Endothelial cell of umbilical vein (primary cell): ENCODE data around the gene CHD9. TPM values are rescaled to one million over a fixed set of nuclear protein-coding genes. Genes with fewer than 3 reads are reported as not detected.

Source experiments
- BruUV-seq: library from RNA; stranded (reverse); fragments of 400-500 nt; replicated peaks from 2 replicates; lab custom pipeline; 2021; lab: Mats Ljungman, UMichigan
- CTCF ChIA-PET: fragments of 300-600, 350-600 bp; sonication (Branson Sonifier 250); formaldehyde crosslinking; loops from one replicate; lab custom pipeline; 2021; ENCODE audit warnings: antibody characterized with exemption, inconsistent platforms; lab: Charles Lee
- POLR2A ChIA-PET: fragments of 300-600, 350-600 bp; sonication (Branson Sonifier 250); formaldehyde crosslinking; loops from one replicate; lab custom pipeline; 2021; ENCODE audit warnings: antibody characterized with exemption, inconsistent platforms; lab: Charles Lee
- DNase-seq: peaks from one replicate; pipeline ENCODE4 v3.0.0-alpha.2; 2011; ENCODE audit warnings: low read depth, low spot score
- FAIRE-seq: peaks from 2 replicates; lab custom pipeline; 2011; peaks lifted over from hg19 to GRCh38; lab: Jason Lieb, UNC
- H2AFZ ChIP-seq: 2 replicates; pipeline ENCODE4 v1.6.0; 2012; ENCODE audit warnings: low read depth, low read length, control low read depth, inconsistent platforms
- H3K27ac ChIP-seq: 2 replicates; pipeline ENCODE4 v1.5.1; 2011; ENCODE audit warnings: low read depth, mild to moderate bottlenecking, control low read depth, low read length, moderate library complexity; ENCODE audit not compliant: insufficient read depth
- H3K27me3 ChIP-seq, 2 experiments: 2 replicates each; pipeline versions ENCODE4 v1.6.0 to v1.6.1; 2011; ENCODE audit warnings: low read length in 2 of 2, mixed read lengths in 1 of 2; ENCODE audit not compliant: control insufficient read depth in 2 of 2, insufficient read depth in 2 of 2
- H3K36me3 ChIP-seq, 2 experiments: 2 replicates in 1 of 2; 3 replicates in 1 of 2; pipeline ENCODE4 v1.5.1; 2011; ENCODE audit warnings: low read length in 2 of 2, mild to moderate bottlenecking in 1 of 2, moderate library complexity in 1 of 2; ENCODE audit not compliant: control insufficient read depth in 2 of 2, insufficient read depth in 2 of 2; ENCODE audit errors: extremely low read depth in 1 of 2
- H3K4me1 ChIP-seq: 3 replicates; pipeline ENCODE4 v1.5.1; 2011; ENCODE audit warnings: mild to moderate bottlenecking, low read length; ENCODE audit not compliant: control insufficient read depth, insufficient read depth; ENCODE audit errors: extremely low read depth
- H3K4me2 ChIP-seq: 2 replicates; pipeline ENCODE4 v1.6.1; 2011; ENCODE audit warnings: low read length, control low read depth, mixed read lengths; ENCODE audit not compliant: insufficient read depth
- H3K4me3 ChIP-seq, 3 experiments: fragments of 200-600 bp in 1 of 3; sonication (generic), shearing (Covaris generic) in 1 of 3; replicated peaks in 1 of 3; 2 replicates each; pipeline ENCODE4 v1.5.1; 2011 to 2016; ENCODE audit warnings: control low read depth in 3 of 3, low read length in 3 of 3, mild to moderate bottlenecking in 2 of 3, inconsistent platforms in 1 of 3, low read depth in 1 of 3, moderate library complexity in 1 of 3; ENCODE audit not compliant: insufficient read depth in 1 of 3
- H3K79me2 ChIP-seq: 2 replicates; pipeline ENCODE4 v1.6.0; 2012; ENCODE audit warnings: low read length, inconsistent platforms; ENCODE audit not compliant: control insufficient read depth, insufficient read depth
- H3K9ac ChIP-seq: replicated peaks from 2 replicates; pipeline ENCODE3; 2011; ENCODE audit warnings: low read length, control low read depth; ENCODE audit not compliant: insufficient read depth; ENCODE audit errors: extremely low read depth
- H3K9me1 ChIP-seq: replicated peaks from 3 replicates; pipeline ENCODE4 v1.6.0; 2011; ENCODE audit warnings: mild to moderate bottlenecking, low read length; ENCODE audit not compliant: control insufficient read depth, insufficient read depth; ENCODE audit errors: extremely low read depth
- H3K9me3 ChIP-seq: replicated peaks from 2 replicates; pipeline ENCODE4 v1.5.1; 2012; ENCODE audit warnings: low read length, inconsistent platforms; ENCODE audit not compliant: control insufficient read depth, insufficient read depth
- H4K20me1 ChIP-seq: replicated peaks from 2 replicates; pipeline ENCODE3; 2011; ENCODE audit warnings: mild to moderate bottlenecking, low read length; ENCODE audit not compliant: control insufficient read depth, insufficient read depth; ENCODE audit errors: extremely low read depth
- CTCF ChIP-seq, 2 donors: IDR thresholded peaks; 1 replicate in 1 of 2; 2 replicates in 1 of 2; pipeline ENCODE4 v1.5.1; 2011; ENCODE audit warnings: low read length in 2 of 2, mild to moderate bottlenecking in 2 of 2, moderate library complexity in 2 of 2, control low read depth in 1 of 2, inconsistent platforms in 1 of 2, low read depth in 1 of 2; ENCODE audit not compliant: insufficient read depth in 1 of 2; ENCODE audit errors: extremely low read depth in 1 of 2
- EZH2 ChIP-seq: IDR thresholded peaks from 2 replicates; pipeline ENCODE4 v1.6.1; 2012; ENCODE audit warnings: borderline replicate concordance, low read depth, mild to moderate bottlenecking, moderate library complexity, low read length, inconsistent platforms; ENCODE audit not compliant: severe bottlenecking
- GATA2 ChIP-seq: IDR thresholded peaks from 2 replicates; pipeline ENCODE4 v1.7.0; 2011; ENCODE audit warnings: low read depth, mild to moderate bottlenecking, moderate library complexity, mixed read lengths, low read length; ENCODE audit not compliant: insufficient read length, insufficient read depth
- JUN ChIP-seq: IDR thresholded peaks from 2 replicates; pipeline ENCODE4 v1.6.1; 2011; ENCODE audit warnings: borderline replicate concordance, low read depth; ENCODE audit not compliant: insufficient read length, insufficient read depth
- MAX ChIP-seq: IDR thresholded peaks from 2 replicates; pipeline ENCODE4 v1.6.1; 2011; ENCODE audit not compliant: insufficient read depth, insufficient read length
- MYC ChIP-seq: IDR thresholded peaks from one replicate; pipeline ENCODE4 v1.6.1; 2011; ENCODE audit warnings: mild to moderate bottlenecking, low read depth, low read length
- POLR2AphosphoS5 ChIP-seq: IDR thresholded peaks from 2 replicates; pipeline ENCODE4 v1.6.1; 2012; ENCODE audit warnings: low read depth, mild to moderate bottlenecking, control low read depth, low read length, moderate library complexity; ENCODE audit not compliant: insufficient read depth
- dilution Hi-C: fragments of 300-500 bp; cut with MboI; formaldehyde crosslinking; loops from one replicate; pipeline ENCODE4 v1.15.0; 2019; ENCODE audit warnings: low sequenced_read_pairs; ENCODE audit not compliant: extremely low pct_ligation_motif_present
- intact Hi-C: fragments of 100-400 bp; cut with micrococcal nuclease; formaldehyde crosslinking; loops from one replicate; pipeline ENCODE4 v1.10.0; 2022
- polyA plus RNA-seq, 4 experiments: library from polyadenylated mRNA; depleted of rRNA in 3 of 4; stranded (reverse) in 3 of 4; unstranded in 1 of 4; fragments of >200 nt; gene quantifications; 2 replicates each; pipeline versions ENCODE4 v1.2.1 to v1.2.3, GENCODE V29; 2011 to 2012; ENCODE audit warnings: missing spikeins in 1 of 4
- total RNA-seq: library from RNA; stranded (reverse); gene quantifications from 2 replicates; pipeline ENCODE4 v1.2.3, GENCODE V29; 2021

The CHD9 gene
- total and polyA plus RNA-seq, 2 donors (not counting 3 experiments of a cell fraction or from before 2014, with no cell fraction given): 9.9 to 59.2 TPM

- ChIA-PET POLR2A (no interaction called here), CTCF (interaction anchor here (0.8 to 1.8 kb wide), 3 partner anchors 34 to 235 kb away, joined by 3 to 6 read pairs (median 3); no protein-coding TSS in a partner anchor)
- TF ChIP-seq EZH2 (no peak), POLR2AphosphoS5 (no peak), CTCF (IDR thresholded peaks at IDR 0.05; ENCODE audit: extremely low read depth in 1 of 2, insufficient read depth in 1 of 2, low read depth in 1 of 2, low read length in 2 of 2) (no peak), GATA2 (no peak), MYC (no peak), JUN (no peak), MAX (no peak)
- no TSS peak for BruUV-seq
- Histone ChIP-seq H3K4me3 (no peak overlapping the region), H3K4me2 (no peak overlapping the region), H3K9ac (no peak overlapping the region), H3K9me3 (no peaks in the 10 kb centered on the region), H4K20me1 (no peaks in the 10 kb centered on the region), H3K36me3 (peaks cover 22 to 38% of the 10 kb centered on the region in 2 experiments), H3K4me1 (peaks cover 3% of the 10 kb centered on the region), H3K79me2 (no peaks in the 10 kb centered on the region), H3K27me3 (no peaks in the 10 kb centered on the region), H3K9me1 (no peaks in the 10 kb centered on the region), H3K27ac (no peak overlapping the region), H2AFZ (no peak overlapping the region)
- dilution Hi-C loops: no loop called here
- intact Hi-C loops: no loop called here
- FAIRE-seq: no peak
- DNase-seq: no peak
Observed at GRCh38 chr16:53290520-53290919, 235.7 kb downstream of the CHD9 start.
